WTC11 (cell line): ENCODE data around the gene SNCAIP. TPM values are rescaled to one million over a fixed set of nuclear protein-coding genes. Genes with fewer than 3 reads are reported as not detected.

Experiments
- ATAC-seq: fragments of 200-7000 bp; cut with Tn5 transposase; 2 replicates; pipeline ENCODE4 v1.10.0; 2021; ENCODE audit warnings: mild to moderate bottlenecking, moderate library complexity
- CTCF ChIA-PET: fragments of 300-600 bp; sonication (Branson Sonifier 250); formaldehyde crosslinking; loops from one replicate; lab custom pipeline; 2021; ENCODE audit warnings: antibody characterized with exemption; lab: Charles Lee
- POLR2A ChIA-PET: fragments of 350-600 bp; sonication (Branson Sonifier 250); formaldehyde crosslinking; loops from one replicate; lab custom pipeline; 2021; ENCODE audit warnings: antibody characterized with exemption; lab: Charles Lee
- DNase-seq: peaks from one replicate; pipeline ENCODE4 v3.0.0; 2021; ENCODE audit warnings: low spot score
- H3K27ac Mint-ChIP-seq: 2 replicates; pipeline ENCODE4 v1.8.0; 2021; ENCODE audit warnings: mixed read lengths
- H3K27me3 Mint-ChIP-seq: 2 replicates; pipeline ENCODE4 v1.8.0; 2021; ENCODE audit warnings: low read depth, mild to moderate bottlenecking, moderate library complexity, mixed read lengths
- H3K36me3 Mint-ChIP-seq: 2 replicates; pipeline ENCODE4 v1.8.0; 2021; ENCODE audit warnings: mixed read lengths
- H3K4me1 Mint-ChIP-seq: 2 replicates; pipeline ENCODE4 v1.8.0; 2022; ENCODE audit warnings: mixed read lengths
- H3K4me3 Mint-ChIP-seq: 2 replicates; pipeline ENCODE4 v1.8.0; 2021; ENCODE audit warnings: mild to moderate bottlenecking, moderate library complexity, mixed read lengths
- H3K9me3 Mint-ChIP-seq: 2 replicates; pipeline ENCODE4 v1.8.0; 2021; ENCODE audit warnings: mixed read lengths
- ATF1 ChIP-seq: sonication (generic); formaldehyde crosslinking; IDR thresholded peaks from 2 replicates; pipeline ENCODE4 v1.8.1; 2023; ENCODE audit warnings: mild to moderate bottlenecking, moderate library complexity, missing genetic modification reagents
- FOXK1 ChIP-seq: sonication (generic); formaldehyde crosslinking; IDR thresholded peaks from 2 replicates; pipeline ENCODE4 v1.8.0; 2022; ENCODE audit warnings: mild to moderate bottlenecking, moderate library complexity, missing genetic modification reagents
- GABPB1 ChIP-seq: sonication (generic); formaldehyde crosslinking; IDR thresholded peaks from 2 replicates; pipeline ENCODE4 v1.8.1; 2023; ENCODE audit warnings: mild to moderate bottlenecking, missing genetic modification reagents
- GTF2I ChIP-seq: fragments of 250-450 bp; sonication (Bioruptor Pico); conservative IDR thresholded peaks from 2 replicates; pipeline ENCODE4 v1.4.0; 2021; ENCODE audit warnings: mild to moderate bottlenecking
- JAZF1 ChIP-seq: fragments of 250-450 bp; sonication (Bioruptor Pico); IDR thresholded peaks from 2 replicates; pipeline ENCODE4 v1.9.0; 2021; ENCODE audit warnings: moderate library complexity, mild to moderate bottlenecking, inconsistent platforms
- JUN ChIP-seq: sonication (generic); formaldehyde crosslinking; IDR thresholded peaks from 2 replicates; pipeline ENCODE4 v1.8.0; 2023; ENCODE audit warnings: mild to moderate bottlenecking, missing genetic modification reagents
- OVOL2 ChIP-seq: fragments of 250-450 bp; sonication (Bioruptor Pico); IDR thresholded peaks from 2 replicates; pipeline ENCODE4 v1.9.0; 2021; ENCODE audit warnings: mild to moderate bottlenecking, borderline replicate concordance
- RELA ChIP-seq: sonication (generic); formaldehyde crosslinking; IDR thresholded peaks from 2 replicates; pipeline ENCODE4 v1.8.1; 2022; ENCODE audit warnings: missing genetic modification reagents, mild to moderate bottlenecking, borderline replicate concordance
- SMAD4 ChIP-seq: sonication (generic); formaldehyde crosslinking; IDR thresholded peaks from 2 replicates; pipeline ENCODE4 v1.8.0; 2022; ENCODE audit warnings: mild to moderate bottlenecking, missing genetic modification reagents
- SP1 ChIP-seq: sonication (generic); formaldehyde crosslinking; conservative IDR thresholded peaks from 2 replicates; pipeline ENCODE4 v1.8.1; 2022; ENCODE audit warnings: missing genetic modification reagents
- TCF7 ChIP-seq: sonication (generic); formaldehyde crosslinking; IDR thresholded peaks from 2 replicates; pipeline ENCODE4 v1.8.0; 2022; ENCODE audit warnings: mild to moderate bottlenecking, low read depth, missing genetic modification reagents, moderate library complexity
- TP53 ChIP-seq: sonication (generic); formaldehyde crosslinking; IDR thresholded peaks from 2 replicates; pipeline ENCODE4 v1.8.1; 2023; ENCODE audit warnings: mild to moderate bottlenecking, missing genetic modification reagents
- ZNF232 ChIP-seq: sonication (generic); formaldehyde crosslinking; IDR thresholded peaks from 2 replicates; pipeline ENCODE4 v1.8.0; 2022; ENCODE audit warnings: mild to moderate bottlenecking, missing genetic modification reagents
- ZNF423 ChIP-seq: fragments of 250-450 bp; sonication (Bioruptor Pico); IDR thresholded peaks from 2 replicates; pipeline ENCODE4 v2.1.2; 2022; ENCODE audit warnings: mild to moderate bottlenecking, moderate library complexity
- total RNA-seq: library from RNA; stranded (reverse); gene quantifications from 3 replicates; pipeline ENCODE4 v1.2.3, GENCODE V29; 2021
- TF ChIP-seq, protein P1 (sequence below): fragments of 250-450 bp; sonication (Bioruptor Pico); conservative IDR thresholded peaks from 2 replicates; pipeline ENCODE4 v1.9.0; 2021; ENCODE audit warnings: mild to moderate bottlenecking
- TF ChIP-seq, protein P2 (sequence below): sonication (generic); formaldehyde crosslinking; IDR thresholded peaks from 2 replicates; pipeline ENCODE4 v1.8.1; 2023; ENCODE audit warnings: mild to moderate bottlenecking, missing genetic modification reagents, moderate library complexity
- TF ChIP-seq, protein P3 (sequence below): fragments of 250-450 bp; sonication (Bioruptor Pico); IDR thresholded peaks from 2 replicates; pipeline ENCODE4 v2.1.2; 2022; ENCODE audit warnings: mild to moderate bottlenecking, moderate library complexity
- TF ChIP-seq, protein P4 (sequence below): sonication (generic); formaldehyde crosslinking; IDR thresholded peaks from 2 replicates; pipeline ENCODE4 v1.8.1; 2023; ENCODE audit warnings: mild to moderate bottlenecking, missing genetic modification reagents, borderline replicate concordance
- TF ChIP-seq, protein P5 (sequence below): sonication (generic); formaldehyde crosslinking; IDR thresholded peaks from 2 replicates; pipeline ENCODE4 v1.8.0; 2022; ENCODE audit warnings: missing genetic modification reagents

Gene SNCAIP
- total RNA-seq, 1 experiment from 2014 or later = 10.0 TPM

DNA sequence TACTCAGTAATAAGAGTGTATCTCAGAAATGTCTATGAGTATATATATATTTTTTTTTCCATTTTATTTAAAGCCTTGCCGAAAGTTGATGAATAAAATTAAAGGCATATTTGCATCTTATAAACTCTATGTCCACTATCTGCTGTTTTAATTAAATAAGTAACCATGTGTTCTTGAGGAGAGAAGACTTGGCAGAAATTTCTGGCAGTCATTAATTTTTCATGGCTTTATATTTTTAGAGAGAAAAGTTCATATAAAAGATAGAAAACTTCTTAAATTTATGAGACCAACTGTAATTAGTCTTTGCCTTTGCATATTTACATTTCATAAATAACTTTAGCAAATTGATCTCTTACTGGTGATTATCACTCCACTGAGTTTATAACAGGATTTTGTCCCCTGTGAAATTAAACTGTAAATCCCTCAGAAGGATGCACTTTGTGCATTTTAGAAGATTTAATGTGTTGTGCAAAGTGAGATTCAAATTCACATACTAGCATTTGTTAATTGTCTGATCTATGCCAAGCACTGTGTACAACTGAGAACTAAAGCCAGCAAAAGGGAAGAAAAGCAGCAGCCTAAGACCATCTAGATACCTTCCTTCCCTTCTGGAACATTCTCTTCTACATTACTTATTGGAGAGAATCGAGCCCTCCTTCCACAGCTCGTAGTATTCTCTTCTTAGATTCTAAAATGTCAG is 108.7 kb downstream of the SNCAIP start:
- DNase-seq (no peak), ATAC-seq (no peak)
- POLR2A ChIA-PET = no interaction called here
- Mint-ChIP-seq H3K9me3 (no peaks in the 10 kb centered on the region), H3K4me3 (no peak overlapping the region), H3K27ac (no peak overlapping the region), H3K4me1 (peaks cover 37% of the 10 kb centered on the region), H3K36me3 (peaks cover 6% of the 10 kb centered on the region), H3K27me3 (no peaks in the 10 kb centered on the region)
- CTCF ChIA-PET = no interaction called here
- TF ChIP-seq OVOL2 (CRISPR knock-in tag) = no peak
- no peak for TF ChIP-seq SMAD4 (CRISPR knock-in tag)
- TF ChIP-seq, protein P1, sequence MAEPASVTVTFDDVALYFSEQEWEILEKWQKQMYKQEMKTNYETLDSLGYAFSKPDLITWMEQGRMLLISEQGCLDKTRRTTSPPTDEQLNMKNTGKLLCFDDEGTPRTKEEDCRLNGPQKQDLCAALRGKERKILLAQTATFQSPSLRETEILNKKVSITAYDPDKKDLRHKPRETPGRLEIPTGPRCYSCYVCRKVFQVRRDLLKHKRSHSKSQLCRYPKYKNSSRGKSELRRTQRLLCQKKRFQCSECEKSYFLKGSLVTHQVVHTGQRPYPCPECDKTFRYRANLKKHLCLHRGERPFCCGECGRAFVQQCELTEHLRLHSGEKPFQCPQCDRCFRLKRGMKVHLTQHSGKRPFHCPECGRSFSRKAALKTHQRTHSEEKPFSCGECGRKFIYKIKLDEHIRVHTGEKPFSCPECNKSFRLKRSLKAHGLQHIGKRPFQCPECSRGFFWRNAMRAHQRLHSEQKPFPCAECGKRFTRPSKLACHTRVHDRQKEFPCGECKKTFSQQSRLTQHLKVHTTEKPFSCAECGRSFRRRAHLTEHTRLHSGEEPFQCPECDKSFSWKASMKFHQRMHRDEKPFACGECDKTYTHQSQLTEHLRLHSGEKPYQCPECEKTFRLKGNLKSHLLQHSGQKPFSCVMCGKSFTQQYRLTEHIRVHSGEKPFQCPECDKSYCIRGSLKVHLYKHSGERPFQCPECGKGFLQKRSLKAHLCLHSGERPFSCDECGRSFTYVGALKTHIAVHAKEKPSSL (CRISPR knock-in tag) = no peak
- no peak for TF ChIP-seq ZNF423
- no peak for TF ChIP-seq JUN
- no peak for TF ChIP-seq FOXK1 (CRISPR knock-in tag)
- no peak for TF ChIP-seq RELA
- TF ChIP-seq, protein P2, sequence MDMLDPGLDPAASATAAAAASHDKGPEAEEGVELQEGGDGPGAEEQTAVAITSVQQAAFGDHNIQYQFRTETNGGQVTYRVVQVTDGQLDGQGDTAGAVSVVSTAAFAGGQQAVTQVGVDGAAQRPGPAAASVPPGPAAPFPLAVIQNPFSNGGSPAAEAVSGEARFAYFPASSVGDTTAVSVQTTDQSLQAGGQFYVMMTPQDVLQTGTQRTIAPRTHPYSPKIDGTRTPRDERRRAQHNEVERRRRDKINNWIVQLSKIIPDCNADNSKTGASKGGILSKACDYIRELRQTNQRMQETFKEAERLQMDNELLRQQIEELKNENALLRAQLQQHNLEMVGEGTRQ (CRISPR knock-in tag) = no peak
- TF ChIP-seq GABPB1 = no peak
- TF ChIP-seq TP53 (CRISPR knock-in tag) = no peak
- no peak for TF ChIP-seq ATF1 (CRISPR knock-in tag)
- TF ChIP-seq, protein P3, sequence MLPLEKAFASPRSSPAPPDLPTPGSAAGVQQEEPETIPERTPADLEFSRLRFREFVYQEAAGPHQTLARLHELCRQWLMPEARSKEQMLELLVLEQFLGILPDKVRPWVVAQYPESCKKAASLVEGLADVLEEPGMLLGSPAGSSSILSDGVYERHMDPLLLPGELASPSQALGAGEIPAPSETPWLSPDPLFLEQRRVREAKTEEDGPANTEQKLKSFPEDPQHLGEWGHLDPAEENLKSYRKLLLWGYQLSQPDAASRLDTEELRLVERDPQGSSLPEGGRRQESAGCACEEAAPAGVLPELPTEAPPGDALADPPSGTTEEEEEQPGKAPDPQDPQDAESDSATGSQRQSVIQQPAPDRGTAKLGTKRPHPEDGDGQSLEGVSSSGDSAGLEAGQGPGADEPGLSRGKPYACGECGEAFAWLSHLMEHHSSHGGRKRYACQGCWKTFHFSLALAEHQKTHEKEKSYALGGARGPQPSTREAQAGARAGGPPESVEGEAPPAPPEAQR (CRISPR knock-in tag) = no peak
- TF ChIP-seq JAZF1 (CRISPR knock-in tag) = no peak

DNA sequence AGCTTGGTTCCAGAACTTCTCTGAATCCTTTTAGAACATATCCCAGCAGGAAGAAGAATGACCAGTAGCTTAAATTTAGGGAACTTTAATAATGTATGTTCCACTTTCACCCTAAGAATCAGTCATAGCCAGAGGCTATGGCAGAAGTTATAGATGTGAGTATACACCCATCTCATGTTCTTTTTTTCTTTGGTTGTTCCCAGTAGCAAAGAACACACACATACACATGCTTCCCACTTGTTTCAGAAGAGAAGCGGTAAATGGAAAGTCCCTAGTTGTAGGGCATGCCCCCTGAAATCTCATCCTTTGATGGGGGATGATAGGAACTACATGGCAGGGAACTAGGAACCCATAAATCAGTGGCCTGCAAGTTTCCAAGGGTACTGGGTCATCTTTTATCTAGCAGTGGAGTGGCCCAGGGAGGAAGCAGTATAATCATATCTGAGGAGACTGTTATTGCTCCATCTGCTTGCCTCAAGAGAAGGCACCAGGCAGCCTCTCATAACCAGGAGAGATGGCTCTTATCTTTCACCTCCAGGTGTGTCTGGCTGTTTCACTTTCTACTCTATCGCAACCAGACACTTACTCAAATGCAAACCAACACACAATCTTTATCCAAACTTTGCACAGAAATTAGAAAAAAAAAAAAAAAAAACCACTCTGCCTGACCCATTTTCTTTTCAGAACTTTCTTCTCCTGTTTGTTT is 109.5 kb downstream of the SNCAIP start:
- DNase-seq (no peak), ATAC-seq (no peak)
- ChIA-PET CTCF (no interaction called here), POLR2A (no interaction called here)
- Mint-ChIP-seq H3K36me3 (peaks cover 6% of the 10 kb centered on the region), H3K4me1 (peaks cover 37% of the 10 kb centered on the region), H3K27ac (no peak overlapping the region), H3K27me3 (no peaks in the 10 kb centered on the region), H3K9me3 (no peaks in the 10 kb centered on the region), H3K4me3 (no peak overlapping the region)
- TF ChIP-seq, protein P2 (CRISPR knock-in tag) = no peak
- TF ChIP-seq, protein P4, sequence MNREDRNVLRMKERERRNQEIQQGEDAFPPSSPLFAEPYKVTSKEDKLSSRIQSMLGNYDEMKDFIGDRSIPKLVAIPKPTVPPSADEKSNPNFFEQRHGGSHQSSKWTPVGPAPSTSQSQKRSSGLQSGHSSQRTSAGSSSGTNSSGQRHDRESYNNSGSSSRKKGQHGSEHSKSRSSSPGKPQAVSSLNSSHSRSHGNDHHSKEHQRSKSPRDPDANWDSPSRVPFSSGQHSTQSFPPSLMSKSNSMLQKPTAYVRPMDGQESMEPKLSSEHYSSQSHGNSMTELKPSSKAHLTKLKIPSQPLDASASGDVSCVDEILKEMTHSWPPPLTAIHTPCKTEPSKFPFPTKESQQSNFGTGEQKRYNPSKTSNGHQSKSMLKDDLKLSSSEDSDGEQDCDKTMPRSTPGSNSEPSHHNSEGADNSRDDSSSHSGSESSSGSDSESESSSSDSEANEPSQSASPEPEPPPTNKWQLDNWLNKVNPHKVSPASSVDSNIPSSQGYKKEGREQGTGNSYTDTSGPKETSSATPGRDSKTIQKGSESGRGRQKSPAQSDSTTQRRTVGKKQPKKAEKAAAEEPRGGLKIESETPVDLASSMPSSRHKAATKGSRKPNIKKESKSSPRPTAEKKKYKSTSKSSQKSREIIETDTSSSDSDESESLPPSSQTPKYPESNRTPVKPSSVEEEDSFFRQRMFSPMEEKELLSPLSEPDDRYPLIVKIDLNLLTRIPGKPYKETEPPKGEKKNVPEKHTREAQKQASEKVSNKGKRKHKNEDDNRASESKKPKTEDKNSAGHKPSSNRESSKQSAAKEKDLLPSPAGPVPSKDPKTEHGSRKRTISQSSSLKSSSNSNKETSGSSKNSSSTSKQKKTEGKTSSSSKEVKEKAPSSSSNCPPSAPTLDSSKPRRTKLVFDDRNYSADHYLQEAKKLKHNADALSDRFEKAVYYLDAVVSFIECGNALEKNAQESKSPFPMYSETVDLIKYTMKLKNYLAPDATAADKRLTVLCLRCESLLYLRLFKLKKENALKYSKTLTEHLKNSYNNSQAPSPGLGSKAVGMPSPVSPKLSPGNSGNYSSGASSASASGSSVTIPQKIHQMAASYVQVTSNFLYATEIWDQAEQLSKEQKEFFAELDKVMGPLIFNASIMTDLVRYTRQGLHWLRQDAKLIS (CRISPR knock-in tag) = no peak
- no peak for TF ChIP-seq TCF7 (CRISPR knock-in tag)
- TF ChIP-seq, protein P5, sequence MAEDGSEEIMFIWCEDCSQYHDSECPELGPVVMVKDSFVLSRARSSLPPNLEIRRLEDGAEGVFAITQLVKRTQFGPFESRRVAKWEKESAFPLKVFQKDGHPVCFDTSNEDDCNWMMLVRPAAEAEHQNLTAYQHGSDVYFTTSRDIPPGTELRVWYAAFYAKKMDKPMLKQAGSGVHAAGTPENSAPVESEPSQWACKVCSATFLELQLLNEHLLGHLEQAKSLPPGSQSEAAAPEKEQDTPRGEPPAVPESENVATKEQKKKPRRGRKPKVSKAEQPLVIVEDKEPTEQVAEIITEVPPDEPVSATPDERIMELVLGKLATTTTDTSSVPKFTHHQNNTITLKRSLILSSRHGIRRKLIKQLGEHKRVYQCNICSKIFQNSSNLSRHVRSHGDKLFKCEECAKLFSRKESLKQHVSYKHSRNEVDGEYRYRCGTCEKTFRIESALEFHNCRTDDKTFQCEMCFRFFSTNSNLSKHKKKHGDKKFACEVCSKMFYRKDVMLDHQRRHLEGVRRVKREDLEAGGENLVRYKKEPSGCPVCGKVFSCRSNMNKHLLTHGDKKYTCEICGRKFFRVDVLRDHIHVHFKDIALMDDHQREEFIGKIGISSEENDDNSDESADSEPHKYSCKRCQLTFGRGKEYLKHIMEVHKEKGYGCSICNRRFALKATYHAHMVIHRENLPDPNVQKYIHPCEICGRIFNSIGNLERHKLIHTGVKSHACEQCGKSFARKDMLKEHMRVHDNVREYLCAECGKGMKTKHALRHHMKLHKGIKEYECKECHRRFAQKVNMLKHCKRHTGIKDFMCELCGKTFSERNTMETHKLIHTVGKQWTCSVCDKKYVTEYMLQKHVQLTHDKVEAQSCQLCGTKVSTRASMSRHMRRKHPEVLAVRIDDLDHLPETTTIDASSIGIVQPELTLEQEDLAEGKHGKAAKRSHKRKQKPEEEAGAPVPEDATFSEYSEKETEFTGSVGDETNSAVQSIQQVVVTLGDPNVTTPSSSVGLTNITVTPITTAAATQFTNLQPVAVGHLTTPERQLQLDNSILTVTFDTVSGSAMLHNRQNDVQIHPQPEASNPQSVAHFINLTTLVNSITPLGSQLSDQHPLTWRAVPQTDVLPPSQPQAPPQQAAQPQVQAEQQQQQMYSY = no peak
- no peak for TF ChIP-seq ZNF232 (CRISPR knock-in tag)
- TF ChIP-seq GTF2I = no peak
- TF ChIP-seq SP1 (CRISPR knock-in tag) = no peak
